Fibroblast of upper back skin (primary cell): ENCODE measurements around the gene CEP104.
"Not testable (repeated sequence)": the region's sequence is repeated elsewhere in the genome, so short reads cannot be mapped to it uniquely, and the experiment has no call there.

ENCODE experiments used
- DNase-seq: peaks from one replicate; pipeline ENCODE4 v3.0.0-alpha.2; 2013

Gene CEP104

GRCh38 chr1:3821447-3821846 lies 35.6 kb downstream of the CEP104 start:
- no peak for DNase-seq

GRCh38 chr1:3821004-3821403 lies 36.0 kb downstream of the CEP104 start:
- no peak for DNase-seq

- DNase-seq = no peak
These were observed 36.7 kb downstream of the CEP104 start for GRCh38 chr1:3820316-3820715.

- DNase-seq = no peak
These were observed 37.2 kb downstream of the CEP104 start for GRCh38 chr1:3819771-3820200.

- DNase-seq = no peak
These were observed 39.0 kb downstream of the CEP104 start for GRCh38 chr1:3817821-3818597.

DNA sequence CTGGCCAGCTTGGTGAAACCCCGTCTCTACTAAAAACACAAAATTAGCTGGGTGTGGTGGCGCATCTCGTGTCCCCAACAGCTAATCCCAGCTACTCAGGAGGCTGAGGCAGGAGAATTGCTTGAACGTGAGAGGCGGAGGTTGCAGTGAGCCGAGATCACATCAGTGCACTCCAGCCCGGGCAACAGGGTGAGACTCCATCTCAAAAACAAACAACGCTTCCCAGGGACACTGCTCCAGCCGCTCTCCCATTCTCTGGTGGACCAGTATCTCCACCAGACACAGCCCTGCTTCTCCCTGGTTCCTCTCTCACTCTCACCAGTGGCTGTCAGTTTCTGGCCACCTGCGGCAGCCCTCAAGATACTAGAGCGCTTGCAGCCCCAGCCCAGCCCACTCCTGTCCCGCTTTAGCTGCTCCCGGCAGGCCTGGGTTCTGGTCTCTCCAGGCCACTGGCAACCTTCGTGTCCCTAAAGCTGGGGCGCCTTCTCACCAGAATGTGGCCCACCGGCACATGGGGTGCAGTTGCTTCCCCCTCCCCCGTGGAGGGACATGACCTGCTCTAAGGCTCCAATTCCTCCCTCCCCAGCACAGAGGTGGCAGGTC lies 39.8 kb downstream of the CEP104 start:
- no peak for DNase-seq

- no peak for DNase-seq
These were observed 40.5 kb downstream of the CEP104 start for GRCh38 chr1:3816331-3817137.

DNA sequence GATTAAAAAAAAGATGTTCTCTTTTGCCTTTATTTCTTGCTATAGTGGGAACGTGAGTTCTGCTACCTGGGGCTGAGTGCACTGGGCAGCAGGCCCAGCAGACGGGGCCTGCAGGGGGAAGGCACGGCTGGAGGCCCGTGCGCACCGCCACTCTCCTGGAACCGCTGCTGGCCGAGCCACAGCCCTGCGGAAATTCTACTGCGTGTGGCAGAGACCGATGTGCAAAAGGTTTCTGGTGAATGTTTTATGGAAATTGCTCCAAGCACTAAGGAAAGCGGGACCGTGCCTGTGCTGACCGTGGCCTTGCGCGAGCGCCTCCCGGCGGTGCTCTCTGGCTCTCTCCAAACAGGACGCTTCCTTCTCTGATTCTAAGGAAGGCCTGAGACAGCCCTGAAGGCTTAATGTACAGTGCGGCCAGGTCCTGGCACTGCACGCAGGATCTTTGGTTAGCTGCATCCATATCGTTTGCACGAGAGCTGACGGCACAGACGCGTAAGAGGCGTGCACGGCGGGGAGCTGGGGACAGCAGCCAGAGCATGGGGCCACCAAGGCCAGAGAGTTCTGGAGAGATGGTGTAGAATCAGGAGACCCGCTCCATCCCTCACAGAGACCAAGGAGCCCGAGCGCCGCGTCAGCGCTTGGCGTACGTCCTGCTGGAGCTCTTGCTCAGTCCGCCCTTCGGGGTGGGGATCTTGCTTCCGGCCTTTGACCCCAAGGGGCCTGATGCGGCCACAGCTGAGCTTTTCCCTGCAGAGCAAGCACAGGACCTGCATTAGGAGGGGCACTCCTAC lies 42.0 kb downstream of the CEP104 start:
- DNase-seq = no peak

DNA sequence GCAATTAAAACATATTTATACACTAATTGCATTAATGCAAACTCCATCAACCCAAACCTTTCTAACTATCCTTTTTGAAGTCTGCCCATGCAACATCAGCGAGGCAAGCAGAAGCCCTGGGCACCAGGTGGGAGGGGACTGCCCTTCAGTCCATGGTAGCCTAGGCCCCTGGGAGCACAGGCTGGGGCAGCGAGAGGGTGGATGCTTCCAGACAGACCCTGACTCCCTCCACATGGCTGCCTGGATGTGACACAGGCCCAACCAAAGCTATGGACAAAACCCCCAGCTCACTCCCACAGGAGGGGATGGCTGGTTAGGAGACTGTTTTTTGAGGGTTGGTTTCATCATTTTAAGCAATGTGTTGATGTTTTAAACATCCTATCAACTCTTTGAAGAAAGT lies 42.9 kb downstream of the CEP104 start:
- DNase-seq = no peak

GRCh38 chr1:3811595-3811911 lies 45.5 kb downstream of the CEP104 start:
- no peak for DNase-seq

- DNase-seq = not testable (repeated sequence)
These were observed 46.8 kb downstream of the CEP104 start for GRCh38 chr1:3810149-3810761.

GRCh38 chr1:3809680-3810079 lies 47.3 kb downstream of the CEP104 start:
- no peak for DNase-seq

GRCh38 chr1:3807769-3808168 lies 49.2 kb downstream of the CEP104 start:
- no peak for DNase-seq

DNA sequence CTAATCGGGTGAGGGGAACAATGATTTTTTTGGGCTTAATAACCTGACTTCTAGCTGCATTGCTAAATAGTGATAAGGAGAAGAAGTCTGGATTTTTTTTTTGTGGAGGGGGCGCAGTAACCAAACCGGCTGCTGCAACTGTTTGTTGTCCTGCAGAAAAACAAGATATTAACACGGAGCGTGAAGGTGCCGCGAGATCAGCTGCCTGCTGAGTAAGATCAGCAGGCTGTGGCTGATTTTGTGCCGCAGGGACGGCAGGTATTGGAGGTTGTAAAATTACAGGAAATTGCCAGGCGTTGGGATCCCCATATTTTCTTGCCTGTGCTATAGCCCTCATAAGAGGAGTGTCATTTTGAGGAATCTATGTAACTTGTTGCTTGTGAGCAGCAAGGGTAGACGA lies 52.0 kb downstream of the CEP104 start:
- DNase-seq = no peak

DNA sequence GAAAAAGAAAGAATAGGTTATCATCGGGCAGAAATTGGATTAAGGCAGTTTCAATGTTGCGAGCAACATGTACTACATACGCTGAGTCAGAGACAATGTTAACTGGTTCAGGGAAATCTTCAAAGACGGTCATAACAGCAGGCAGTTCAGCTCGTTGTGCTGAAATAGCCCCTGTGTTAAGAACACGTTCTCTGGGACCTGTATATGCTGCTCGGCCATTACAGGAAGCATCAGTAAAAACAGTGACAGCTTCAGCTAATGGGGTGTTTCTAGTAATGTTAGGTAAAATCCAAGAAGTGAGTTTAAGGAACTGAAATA lies 52.4 kb downstream of the CEP104 start:
- not testable (repeated sequence) for DNase-seq

- no peak for DNase-seq
These were observed 52.9 kb downstream of the CEP104 start for GRCh38 chr1:3803905-3804626.

DNA sequence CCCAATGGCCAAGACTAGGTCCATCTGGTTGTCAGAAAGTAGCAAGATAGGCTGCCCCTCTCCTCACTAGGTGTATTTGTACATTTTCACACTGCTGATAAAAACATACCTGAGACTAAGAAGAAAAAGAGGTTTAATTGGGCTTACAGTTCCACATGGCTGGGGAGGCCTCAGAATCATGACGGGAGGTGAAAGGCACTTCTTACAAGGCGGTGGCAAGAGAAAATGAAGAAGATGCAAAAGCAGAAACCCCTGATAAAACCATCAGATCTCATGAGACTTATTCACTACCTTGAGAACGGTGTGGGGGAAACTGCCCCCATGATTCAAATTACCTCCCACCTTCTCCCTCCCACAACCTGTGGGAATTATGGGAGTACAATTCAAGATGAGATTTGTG lies 56.2 kb downstream of the CEP104 start:
- not testable (repeated sequence) for DNase-seq

DNA sequence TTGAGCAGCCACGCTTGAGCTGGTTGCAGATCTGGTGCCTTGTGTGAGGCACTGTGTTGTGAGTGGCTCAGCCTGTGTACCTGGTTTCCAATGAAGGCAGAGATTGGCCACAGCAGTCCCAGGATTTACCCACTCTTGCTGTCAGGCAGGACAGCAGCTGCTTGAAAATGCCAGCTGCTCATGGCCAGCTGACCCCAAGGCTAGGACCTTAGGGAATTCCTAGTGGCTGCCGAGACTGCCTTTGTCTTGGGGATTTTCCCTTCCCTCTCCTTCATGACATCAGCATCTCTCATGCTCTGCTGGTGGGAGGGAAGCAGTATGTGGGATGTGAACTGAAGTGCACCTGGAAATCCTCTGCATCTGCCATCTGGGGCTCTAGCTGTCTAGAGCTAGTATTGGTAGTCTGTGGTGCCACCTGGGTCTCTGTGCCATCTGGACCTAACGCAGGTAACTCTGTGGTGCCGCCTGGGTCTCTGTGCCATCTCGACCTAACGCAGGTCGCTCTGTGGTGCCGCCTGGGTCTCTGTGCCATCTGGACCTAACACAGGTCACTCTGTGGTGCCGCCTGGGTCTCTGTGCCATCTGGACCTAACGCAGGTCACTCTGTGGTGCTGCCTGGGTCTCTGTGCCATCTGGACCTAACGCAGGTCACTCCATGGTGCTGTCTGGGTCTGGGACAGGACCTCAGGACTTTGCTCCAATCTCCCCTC lies 56.9 kb downstream of the CEP104 start:
- no peak for DNase-seq

DNA sequence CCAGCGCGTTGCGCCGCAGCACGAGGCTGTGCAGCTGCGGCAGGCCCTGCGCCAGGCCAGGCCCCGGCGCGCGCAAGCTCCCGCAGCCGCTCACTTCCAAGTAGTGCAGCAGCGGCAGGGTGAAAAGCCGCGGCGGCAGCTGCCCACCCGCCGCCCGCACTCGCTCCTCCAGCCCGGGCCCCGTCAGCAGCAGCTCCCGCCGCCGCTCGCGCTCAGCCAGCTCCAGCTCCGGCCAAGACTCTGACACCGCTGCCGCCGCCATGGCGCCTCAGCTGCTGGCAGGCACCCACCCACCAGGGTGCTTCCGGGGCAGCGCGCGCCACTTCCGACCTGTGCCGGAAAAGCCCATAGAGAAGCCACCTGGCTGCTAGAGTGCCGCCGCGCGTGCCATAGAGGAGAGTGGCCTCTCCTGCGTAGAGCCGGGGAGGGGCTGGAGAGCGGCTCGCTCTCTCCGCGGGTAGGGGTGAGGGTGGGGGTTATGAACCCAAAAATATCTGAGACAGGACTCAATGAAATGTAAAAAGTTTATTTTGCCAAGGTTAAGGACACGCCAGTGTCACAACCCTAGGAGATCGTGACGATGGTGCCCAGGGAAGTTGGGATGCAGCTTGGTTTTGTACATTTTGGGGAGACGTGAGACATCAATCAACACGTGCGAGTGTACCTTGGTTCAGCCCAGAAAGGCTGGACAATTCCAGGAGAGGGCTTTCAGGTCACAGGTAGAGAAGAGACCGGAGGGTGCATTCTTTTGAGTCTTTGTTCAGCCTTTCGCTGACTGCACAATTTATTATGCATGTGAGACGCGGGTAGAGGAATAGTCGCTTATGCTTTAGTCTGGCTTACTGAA lies 60.6 kb downstream of the CEP104 start, which contains the start of gene LRRC47:
Gene LRRC47 (minus strand): TSS at position 284 of the 847 bp plus-strand sequence. CDS start 22 bp downstream, at position 262.
- DNase-seq = peak; percentile 88
